Measurements from ENCODE around the gene CAMTA1. TPM values are rescaled to one million over a fixed set of nuclear protein-coding genes. Genes with fewer than 3 reads are reported as not detected.
A peak's percentile ranks its signal among the peaks of the same experiment; 100 is the strongest.

CAMTA1 gene
- total and polyA plus RNA-seq, 9 of the 15 experiments (the other 6 are each of a cell fraction or from before 2014, with no cell fraction given) = 43.9 to 161 (median 65.9) TPM

DNA sequence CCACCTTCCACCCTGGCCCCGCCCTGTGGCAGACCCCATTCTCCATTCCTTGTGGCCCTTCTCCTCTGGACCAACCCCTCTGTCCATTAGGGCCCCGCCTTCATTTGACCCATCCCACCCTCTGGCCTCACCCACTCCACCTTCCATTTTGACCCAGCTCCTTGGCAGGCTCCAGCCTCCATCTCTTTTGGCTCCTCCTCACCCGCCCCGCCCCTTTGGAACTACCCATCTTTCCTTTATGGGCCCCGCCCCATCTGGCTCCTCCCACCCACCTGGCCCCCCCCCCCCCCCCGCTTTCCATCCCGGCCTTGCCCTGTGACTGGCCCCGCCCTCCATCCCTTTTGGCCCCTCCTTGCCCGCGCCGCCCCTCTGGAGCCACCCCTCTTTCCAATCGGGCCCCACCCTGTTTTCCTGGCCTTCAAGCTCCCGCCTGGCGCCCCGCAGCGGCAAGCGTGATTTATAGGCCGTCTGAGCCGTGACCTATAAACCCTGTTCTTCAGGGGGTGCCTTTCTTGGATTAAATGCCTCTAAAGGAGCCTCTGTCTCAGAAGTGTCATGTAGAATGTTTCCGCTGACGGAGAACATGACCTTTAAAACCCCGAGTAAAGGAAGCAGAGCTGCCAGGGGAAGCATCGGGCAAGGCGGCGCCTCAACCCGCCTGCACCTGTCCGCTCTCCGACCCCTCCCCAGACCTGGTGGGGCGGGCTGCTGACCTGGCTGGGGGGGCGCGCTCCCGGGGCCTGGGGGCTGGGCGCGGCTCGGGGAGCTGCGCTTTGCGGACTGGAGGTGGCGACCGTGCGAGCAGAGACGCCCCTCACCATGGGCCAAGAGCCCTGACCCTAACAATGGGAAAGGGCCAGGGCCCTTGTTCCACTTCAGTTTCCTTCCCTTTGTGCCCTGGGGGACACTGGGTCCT is 178.0 kb downstream of the CAMTA1 start (continued):
- TF ChIP-seq, protein P1, sequence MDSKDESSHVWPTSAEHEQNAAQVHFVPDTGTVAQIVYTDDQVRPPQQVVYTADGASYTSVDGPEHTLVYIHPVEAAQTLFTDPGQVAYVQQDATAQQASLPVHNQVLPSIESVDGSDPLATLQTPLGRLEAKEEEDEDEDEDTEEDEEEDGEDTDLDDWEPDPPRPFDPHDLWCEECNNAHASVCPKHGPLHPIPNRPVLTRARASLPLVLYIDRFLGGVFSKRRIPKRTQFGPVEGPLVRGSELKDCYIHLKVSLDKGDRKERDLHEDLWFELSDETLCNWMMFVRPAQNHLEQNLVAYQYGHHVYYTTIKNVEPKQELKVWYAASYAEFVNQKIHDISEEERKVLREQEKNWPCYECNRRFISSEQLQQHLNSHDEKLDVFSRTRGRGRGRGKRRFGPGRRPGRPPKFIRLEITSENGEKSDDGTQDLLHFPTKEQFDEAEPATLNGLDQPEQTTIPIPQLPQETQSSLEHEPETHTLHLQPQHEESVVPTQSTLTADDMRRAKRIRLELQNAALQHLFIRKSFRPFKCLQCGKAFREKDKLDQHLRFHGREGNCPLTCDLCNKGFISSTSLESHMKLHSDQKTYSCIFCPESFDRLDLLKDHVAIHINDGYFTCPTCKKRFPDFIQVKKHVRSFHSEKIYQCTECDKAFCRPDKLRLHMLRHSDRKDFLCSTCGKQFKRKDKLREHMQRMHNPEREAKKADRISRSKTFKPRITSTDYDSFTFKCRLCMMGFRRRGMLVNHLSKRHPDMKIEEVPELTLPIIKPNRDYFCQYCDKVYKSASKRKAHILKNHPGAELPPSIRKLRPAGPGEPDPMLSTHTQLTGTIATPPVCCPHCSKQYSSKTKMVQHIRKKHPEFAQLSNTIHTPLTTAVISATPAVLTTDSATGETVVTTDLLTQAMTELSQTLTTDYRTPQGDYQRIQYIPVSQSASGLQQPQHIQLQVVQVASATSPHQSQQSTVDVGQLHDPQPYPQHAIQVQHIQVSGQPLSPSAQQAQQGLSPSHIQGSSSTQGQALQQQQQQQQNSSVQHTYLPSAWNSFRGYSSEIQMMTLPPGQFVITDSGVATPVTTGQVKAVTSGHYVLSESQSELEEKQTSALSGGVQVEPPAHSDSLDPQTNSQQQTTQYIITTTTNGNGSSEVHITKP (IDR thresholded peaks at IDR 0.05; ENCODE audit: partially characterized antibody) = peak; percentile 55
- TF ChIP-seq GABPB2 (CRISPR knock-in tag; conservative IDR thresholded peaks at IDR 0.05) = no peak
- TF ChIP-seq, protein P2, sequence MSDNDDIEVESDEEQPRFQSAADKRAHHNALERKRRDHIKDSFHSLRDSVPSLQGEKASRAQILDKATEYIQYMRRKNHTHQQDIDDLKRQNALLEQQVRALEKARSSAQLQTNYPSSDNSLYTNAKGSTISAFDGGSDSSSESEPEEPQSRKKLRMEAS (CRISPR knock-in tag; IDR thresholded peaks at IDR 0.05) = no peak
- no peak for TF ChIP-seq RBBP5 (IDR thresholded peaks at IDR 0.05; ENCODE audit: borderline replicate concordance, insufficient read depth, low read length, poor library complexity, severe bottlenecking)
- TF ChIP-seq, protein P3, sequence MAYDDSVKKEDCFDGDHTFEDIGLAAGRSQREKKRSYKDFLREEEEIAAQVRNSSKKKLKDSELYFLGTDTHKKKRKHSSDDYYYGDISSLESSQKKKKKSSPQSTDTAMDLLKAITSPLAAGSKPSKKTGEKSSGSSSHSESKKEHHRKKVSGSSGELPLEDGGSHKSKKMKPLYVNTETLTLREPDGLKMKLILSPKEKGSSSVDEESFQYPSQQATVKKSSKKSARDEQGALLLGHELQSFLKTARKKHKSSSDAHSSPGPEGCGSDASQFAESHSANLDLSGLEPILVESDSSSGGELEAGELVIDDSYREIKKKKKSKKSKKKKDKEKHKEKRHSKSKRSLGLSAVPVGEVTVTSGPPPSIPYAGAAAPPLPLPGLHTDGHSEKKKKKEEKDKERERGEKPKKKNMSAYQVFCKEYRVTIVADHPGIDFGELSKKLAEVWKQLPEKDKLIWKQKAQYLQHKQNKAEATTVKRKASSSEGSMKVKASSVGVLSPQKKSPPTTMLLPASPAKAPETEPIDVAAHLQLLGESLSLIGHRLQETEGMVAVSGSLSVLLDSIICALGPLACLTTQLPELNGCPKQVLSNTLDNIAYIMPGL (CRISPR knock-in tag; IDR thresholded peaks at IDR 0.05) = no peak
- TF ChIP-seq OTX1 (CRISPR knock-in tag; IDR thresholded peaks at IDR 0.05) = peak; percentile 78; the same call in 1 of the 2 replicates
- no peak for TF ChIP-seq ZNF408 (CRISPR knock-in tag; IDR thresholded peaks at IDR 0.05; ENCODE audit: low read depth)
- peak; percentile 33 to 38; a peak in 2 of 4 replicates for TF ChIP-seq KDM1A (IDR thresholded peaks at IDR 0.05)
- TF ChIP-seq ILK (tag; IDR thresholded peaks at IDR 0.05; ENCODE audit: borderline replicate concordance, low read depth) = no peak
- TF ChIP-seq RBM22 (IDR thresholded peaks at IDR 0.05; ENCODE audit: low read depth, low read length, poor library complexity, severe bottlenecking) = no peak
- no peak for TF ChIP-seq CHD2 (IDR thresholded peaks at IDR 0.05; ENCODE audit: low read depth, low read length)
- TF ChIP-seq HDAC8 (tag; IDR thresholded peaks at IDR 0.05) = no peak
- TF ChIP-seq TAF1 (IDR thresholded peaks at IDR 0.05; ENCODE audit: control insufficient read depth, extremely low read depth, insufficient read depth, low read length, severe bottlenecking) = no peak
